Measurements from ENCODE around the gene KLHL1. TPM values are rescaled to one million over a fixed set of nuclear protein-coding genes. Genes with fewer than 3 reads are reported as not detected.
"Not testable (repeated sequence)": the region's sequence is repeated elsewhere in the genome, so short reads cannot be mapped to it uniquely, and the experiment has no call there.

The KLHL1 gene, protein sequence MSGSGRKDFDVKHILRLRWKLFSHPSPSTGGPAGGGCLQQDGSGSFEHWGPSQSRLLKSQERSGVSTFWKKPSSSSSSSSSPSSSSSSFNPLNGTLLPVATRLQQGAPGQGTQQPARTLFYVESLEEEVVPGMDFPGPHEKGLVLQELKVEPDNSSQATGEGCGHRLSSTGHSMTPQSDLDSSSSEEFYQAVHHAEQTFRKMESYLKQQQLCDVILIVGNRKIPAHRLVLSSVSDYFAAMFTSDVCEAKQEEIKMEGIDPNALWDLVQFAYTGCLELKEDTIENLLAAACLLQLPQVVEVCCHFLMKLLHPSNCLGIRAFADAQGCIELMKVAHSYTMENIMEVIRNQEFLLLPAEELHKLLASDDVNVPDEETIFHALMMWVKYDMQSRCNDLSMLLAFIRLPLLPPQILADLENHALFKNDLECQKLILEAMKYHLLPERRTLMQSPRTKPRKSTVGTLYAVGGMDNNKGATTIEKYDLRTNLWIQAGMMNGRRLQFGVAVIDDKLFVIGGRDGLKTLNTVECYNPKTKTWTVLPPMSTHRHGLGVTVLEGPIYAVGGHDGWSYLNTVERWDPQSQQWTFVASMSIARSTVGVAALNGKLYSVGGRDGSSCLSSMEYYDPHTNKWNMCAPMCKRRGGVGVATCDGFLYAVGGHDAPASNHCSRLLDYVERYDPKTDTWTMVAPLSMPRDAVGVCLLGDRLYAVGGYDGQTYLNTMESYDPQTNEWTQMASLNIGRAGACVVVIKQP
- total RNA-seq: not detected
- long read RNA-seq: 0 reads

DNA sequence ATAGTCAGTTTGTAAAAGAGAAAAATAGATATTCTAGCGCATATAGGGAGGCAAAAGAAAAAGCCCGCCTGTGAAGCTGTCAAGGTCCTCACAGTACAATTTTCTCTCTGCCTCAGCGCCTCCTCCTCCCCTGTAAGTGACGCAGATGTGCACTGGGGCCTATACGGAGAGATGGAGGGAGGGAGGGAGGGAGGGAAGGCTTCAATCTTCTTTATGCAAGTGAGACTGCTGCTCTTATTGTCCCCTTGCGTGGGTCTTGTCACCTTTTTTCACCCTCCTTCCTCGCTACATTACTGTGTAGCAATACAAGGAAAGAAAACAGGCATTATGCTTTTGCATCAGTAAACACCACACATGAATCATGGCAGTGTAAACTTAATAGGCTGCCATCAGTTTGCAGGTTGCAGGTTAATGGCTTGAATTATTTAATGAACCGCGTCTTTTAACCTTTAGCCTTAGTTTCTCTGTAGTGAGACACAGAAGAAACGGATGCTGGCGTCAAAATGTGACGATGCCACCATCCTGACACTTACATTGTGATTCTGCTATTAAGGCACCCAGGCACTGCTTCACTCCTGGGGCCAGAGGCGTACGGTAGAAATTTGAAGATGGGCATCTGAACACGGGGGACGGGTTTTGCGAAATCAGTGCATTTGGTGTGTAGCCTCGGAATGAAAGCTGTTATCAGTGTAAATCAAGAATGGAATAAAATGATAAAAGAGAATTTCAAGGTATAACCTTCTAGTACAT, at the start of gene KLHL1:
Gene KLHL1, minus strand, starts transcription at position 97 of the 750 bp plus-strand sequence. CDS start 753 bp downstream, outside the sequence.
- Histone ChIP-seq H3K27ac (no peak within 1 kb of the TSS), H3K4me1 (no peaks in the 10 kb centered on the region), H3K4me3 (no peak within 1 kb of the TSS), H3K9me3 (no peaks in the 10 kb centered on the region), H3K27me3 (ENCODE audit: low read depth) (no peaks in the 10 kb centered on the region), H3K36me3 (no peaks in the 10 kb centered on the region)
- intact Hi-C loops (cut with DNase I): no loop called here
- no peak for TF ChIP-seq CTCF (IDR thresholded peaks at IDR 0.05)
- ATAC-seq: no peak
- no peak for DNase-seq

DNA sequence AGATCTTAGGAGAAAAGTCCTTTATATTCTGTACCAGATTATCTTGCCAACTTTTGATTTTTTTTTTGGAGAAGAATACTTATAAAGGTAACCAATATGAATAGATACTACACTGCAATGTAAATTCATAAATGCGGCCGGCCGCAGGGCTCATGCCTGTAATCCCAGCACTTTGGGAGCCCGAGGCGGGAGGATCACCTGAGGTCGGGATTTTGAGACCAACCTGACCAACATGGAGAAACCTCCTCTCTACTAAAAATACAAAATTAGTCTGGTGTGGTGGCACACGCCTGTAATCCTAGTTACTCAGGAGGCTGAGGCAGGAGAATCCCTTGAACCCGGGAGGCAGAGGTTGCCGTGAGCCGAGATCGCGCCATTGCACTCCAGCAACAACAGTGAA, 34.4 kb upstream of the KLHL1 start:
- H3K4me1 ChIP-seq; H3K36me3 ChIP-seq; ATAC-seq; H3K9me3 ChIP-seq; DNase-seq; H3K4me3 ChIP-seq; intact Hi-C loops (cut with DNase I); H3K27me3 ChIP-seq (ENCODE audit: low read depth); H3K27ac ChIP-seq: not testable (repeated sequence)

GRCh38 chr13:70128098-70128497, 19.8 kb upstream of the KLHL1 start:
- H3K27me3 ChIP-seq (ENCODE audit: low read depth): no peaks in the 10 kb centered on the region
- H3K36me3 ChIP-seq: no peaks in the 10 kb centered on the region
- no peaks in the 10 kb centered on the region for H3K9me3 ChIP-seq
- no peak overlapping the region for H3K27ac ChIP-seq
- intact Hi-C loops (cut with DNase I): no loop called here
- DNase-seq: no peak
- H3K4me3 ChIP-seq: no peak overlapping the region
- no peaks in the 10 kb centered on the region for H3K4me1 ChIP-seq
- TF ChIP-seq CTCF (IDR thresholded peaks at IDR 0.05): no peak
- ATAC-seq: no peak

- Histone ChIP-seq H3K4me1 (no peaks in the 10 kb centered on the region), H3K9me3 (no peaks in the 10 kb centered on the region), H3K4me3 (no peak overlapping the region), H3K27me3 (ENCODE audit: low read depth) (no peaks in the 10 kb centered on the region), H3K36me3 (no peaks in the 10 kb centered on the region), H3K27ac (no peak overlapping the region)
- DNase-seq: no peak
- intact Hi-C loops (cut with DNase I): no loop called here
- TF ChIP-seq CTCF (IDR thresholded peaks at IDR 0.05): no peak
- no peak for ATAC-seq
Observed at GRCh38 chr13:70125693-70126092, 17.4 kb upstream of the KLHL1 start.

DNA sequence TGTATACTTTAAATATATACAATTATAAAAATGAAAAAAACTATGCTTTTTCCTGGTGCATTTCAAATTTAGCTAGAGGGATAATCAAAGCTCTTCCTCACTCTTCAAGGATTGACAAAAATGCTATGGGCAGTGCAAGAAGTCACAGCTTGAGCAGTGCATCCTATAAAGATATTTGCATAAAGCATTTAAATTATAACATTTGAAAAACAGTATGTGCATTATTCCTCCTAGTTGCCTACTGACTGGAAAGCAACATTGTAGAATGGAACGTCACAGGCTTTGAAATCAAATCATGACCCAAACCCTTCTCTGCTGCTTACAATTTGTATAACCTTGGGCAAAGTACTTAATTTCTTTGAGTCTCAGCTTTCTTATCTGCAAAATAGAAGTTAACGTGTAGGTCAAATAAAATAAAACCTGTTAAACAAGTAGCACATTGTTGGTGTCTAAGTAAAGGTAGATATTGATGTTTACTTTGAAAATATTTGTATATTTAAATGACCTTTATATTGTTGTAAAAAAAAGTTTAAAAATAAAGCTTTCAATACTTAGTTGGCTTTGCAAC, 9.2 kb upstream of the KLHL1 start:
- Histone ChIP-seq H3K27me3 (ENCODE audit: low read depth) (no peaks in the 10 kb centered on the region), H3K36me3 (no peaks in the 10 kb centered on the region), H3K9me3 (no peaks in the 10 kb centered on the region), H3K4me1 (no peaks in the 10 kb centered on the region), H3K4me3 (no peak overlapping the region), H3K27ac (no peak overlapping the region)
- DNase-seq (no peak), ATAC-seq (no peak)
- intact Hi-C loops (cut with DNase I): no loop called here
- TF ChIP-seq CTCF (IDR thresholded peaks at IDR 0.05): no peak

Data from lower lobe of right lung (tissue), 2 donors.